ENCODE measurements around the gene UVSSA. TPM values are rescaled to one million over a fixed set of nuclear protein-coding genes. Genes with fewer than 3 reads are reported as not detected.

Gene UVSSA
- total RNA-seq, 1 experiment from 2014 or later: 5.8 TPM

DNA sequence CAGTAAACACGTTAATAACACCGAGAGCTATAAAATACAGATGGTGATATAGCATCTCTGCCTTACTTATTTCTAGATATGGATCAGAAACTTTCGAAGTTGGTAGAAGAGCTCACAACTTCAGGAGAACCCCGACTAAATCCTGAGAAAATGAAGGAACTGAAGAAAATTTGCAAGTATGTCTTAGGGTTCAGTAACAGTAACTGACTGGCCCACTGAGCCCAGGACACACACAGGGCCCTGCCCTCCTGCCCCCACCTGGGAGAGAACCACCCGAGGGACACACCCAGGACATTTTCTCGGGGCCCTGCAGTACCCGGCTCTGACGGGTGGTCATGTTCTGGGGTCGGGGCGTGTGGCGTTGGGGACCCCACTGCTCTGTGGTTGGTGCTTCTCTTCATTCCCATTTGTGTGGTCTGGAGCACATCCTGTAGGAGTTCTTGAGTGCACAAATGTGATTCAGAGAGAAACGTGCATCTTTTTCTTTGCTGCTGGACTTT is 1.1 kb downstream of the UVSSA start:
- Histone ChIP-seq H3K4me3 (peak overlapping the region; percentile 84), H3K36me3 (0 out of 2 replicates have a peak, but pooled peaks cover 3% of the 10 kb centered on the region), H3K9me3 (replicated peaks) (no peaks in the 10 kb centered on the region)

DNA sequence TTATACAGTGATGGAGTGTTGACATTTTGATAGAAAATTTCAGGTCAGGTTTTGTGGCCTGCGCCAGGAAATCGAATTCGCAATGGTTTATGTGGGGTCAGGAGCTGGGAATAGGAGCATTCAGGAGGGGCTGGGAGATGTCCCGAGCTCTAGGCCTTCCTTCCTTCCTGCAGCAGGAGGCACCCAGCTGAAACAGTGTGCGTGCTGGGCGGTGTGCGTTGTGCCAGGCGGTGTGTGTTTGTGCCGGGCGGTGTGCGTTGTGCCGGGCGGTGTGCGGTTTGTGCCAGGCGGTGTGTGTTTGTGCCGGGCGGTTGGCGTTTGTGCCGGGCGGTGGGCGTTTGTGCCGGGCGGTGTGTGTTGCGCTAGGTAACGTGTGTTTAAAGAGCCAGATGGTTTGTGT is 1.7 kb downstream of the UVSSA start:
- H3K36me3 ChIP-seq: 0 out of 2 replicates have a peak, but pooled peaks cover 3% of the 10 kb centered on the region
- H3K27ac ChIP-seq: no peak overlapping the region
- no peaks in the 10 kb centered on the region for H3K4me1 ChIP-seq
- no peaks in the 10 kb centered on the region for H3K9me3 ChIP-seq (replicated peaks)
- no peak overlapping the region for H3K4me3 ChIP-seq
- DNase-seq: no peak
- H3K27me3 ChIP-seq: no peaks in the 10 kb centered on the region

More for the DNA sequence above, 1.1 kb downstream of the UVSSA start:
- Histone ChIP-seq H3K27me3 (no peaks in the 10 kb centered on the region), H3K4me1 (no peaks in the 10 kb centered on the region), H3K27ac (peak overlapping the region; percentile 58; the same call in 1 of the 2 replicates)
- DNase-seq: no peak

DNA sequence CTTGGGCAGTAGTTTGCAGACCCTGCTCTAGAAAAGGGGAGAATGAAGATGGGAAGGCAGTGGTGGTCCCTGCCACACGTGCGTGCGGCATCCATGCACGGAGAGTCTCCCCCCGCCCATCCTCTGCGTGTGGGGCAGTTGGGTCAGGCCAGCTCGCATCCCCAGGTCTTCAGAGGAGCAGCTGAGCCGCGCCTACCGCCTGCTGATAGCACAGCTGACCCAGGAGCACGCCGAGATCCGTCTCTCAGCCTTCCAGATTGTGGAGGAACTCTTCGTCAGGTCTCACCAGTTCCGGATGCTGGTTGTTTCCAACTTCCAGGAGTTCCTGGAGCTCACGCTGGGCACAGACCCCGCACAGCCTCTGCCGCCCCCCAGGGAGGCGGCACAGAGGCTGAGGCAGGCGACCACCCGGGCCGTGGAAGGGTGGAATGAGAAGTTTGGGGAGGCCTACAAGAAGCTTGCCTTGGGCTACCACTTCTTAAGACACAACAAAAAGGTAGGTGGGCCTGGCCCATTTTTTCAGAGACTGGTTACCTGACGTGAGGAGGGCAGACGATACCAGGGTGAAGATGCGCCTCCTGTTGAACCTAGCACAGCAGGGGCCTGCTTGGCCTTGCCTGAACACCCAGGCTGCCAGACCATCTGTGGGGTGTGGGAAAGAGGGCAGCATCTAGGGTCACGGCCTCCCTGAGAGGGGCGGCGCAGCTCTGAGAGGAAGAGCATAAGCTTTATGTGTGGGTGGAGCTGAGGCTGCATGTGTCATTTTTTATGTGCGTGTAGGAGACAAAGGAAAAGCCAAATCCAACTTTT is 2.6 kb downstream of the UVSSA start:
- Histone ChIP-seq H3K9me3 (replicated peaks) (no peaks in the 10 kb centered on the region), H3K27me3 (no peaks in the 10 kb centered on the region), H3K4me1 (no peaks in the 10 kb centered on the region), H3K27ac (no peak overlapping the region), H3K36me3 (0 out of 2 replicates have a peak, but pooled peaks cover 3% of the 10 kb centered on the region), H3K4me3 (no peak overlapping the region)
- DNase-seq: no peak

DNA sequence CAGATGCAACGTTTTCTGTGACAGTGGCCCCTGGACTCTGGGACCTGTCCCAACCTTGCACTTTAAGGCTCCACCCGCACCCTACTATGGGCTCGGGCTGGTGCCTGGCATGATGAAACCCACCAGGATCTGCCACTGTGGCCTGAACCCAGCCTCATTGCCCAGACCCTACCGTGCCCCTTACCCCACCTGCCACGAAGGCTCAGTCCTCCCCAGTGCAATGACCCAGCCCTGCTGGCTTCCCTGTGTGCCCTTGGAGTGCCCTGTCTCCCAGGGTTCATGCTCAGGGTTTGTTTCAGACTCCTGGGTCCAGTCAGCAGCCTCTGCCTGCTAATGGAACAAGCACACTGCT is 3.1 kb downstream of the UVSSA start:
- no peak for DNase-seq
- H3K27ac ChIP-seq: no peak overlapping the region
- no peaks in the 10 kb centered on the region for H3K4me1 ChIP-seq
- no peaks in the 10 kb centered on the region for H3K9me3 ChIP-seq (replicated peaks)
- no peaks in the 10 kb centered on the region for H3K27me3 ChIP-seq
- H3K4me3 ChIP-seq: no peak overlapping the region
- H3K36me3 ChIP-seq: 0 out of 2 replicates have a peak, but pooled peaks cover 3% of the 10 kb centered on the region

DNA sequence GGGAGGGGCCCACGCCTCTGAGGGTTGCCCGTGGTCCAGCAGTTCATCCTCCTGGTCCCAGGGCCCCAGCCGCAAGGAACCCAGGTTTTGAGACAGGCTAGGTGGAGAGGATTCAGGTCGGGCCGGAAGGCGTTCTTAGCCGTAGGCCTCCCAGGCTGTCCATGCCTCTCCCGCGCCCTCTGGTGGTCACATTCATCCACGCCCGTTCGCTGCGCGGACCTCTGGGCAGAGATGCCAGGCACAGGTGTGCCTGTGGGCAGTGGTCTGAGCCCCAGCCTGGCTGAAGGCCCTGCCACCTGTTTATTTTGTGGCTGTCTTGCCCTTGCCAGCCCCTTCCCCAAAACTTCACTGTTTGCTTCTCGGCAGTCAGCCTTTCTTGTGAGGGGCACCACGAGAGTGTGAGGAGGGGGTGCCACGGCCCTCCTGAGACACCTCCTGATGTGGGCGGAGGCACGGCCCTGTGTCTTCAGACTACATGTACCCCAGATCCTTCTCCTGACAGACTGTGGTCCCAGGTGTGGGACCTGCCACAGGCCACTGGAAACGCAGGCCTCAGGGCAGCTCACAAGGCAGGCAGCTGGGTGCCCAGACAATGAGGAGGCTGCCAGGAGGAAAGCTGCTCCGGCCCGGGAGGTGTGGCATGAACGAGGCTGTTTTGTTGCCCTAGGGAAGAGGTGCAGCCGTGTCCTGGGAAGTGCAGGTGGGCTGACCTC is 5.0 kb downstream of the UVSSA start:
- no peak overlapping the region for H3K4me3 ChIP-seq
- H3K27me3 ChIP-seq: no peaks in the 10 kb centered on the region
- peaks cover 9% of the 10 kb centered on the region; the same call in 1 of the 2 replicates for H3K36me3 ChIP-seq
- no peaks in the 10 kb centered on the region for H3K9me3 ChIP-seq (replicated peaks)
- no peaks in the 10 kb centered on the region for H3K4me1 ChIP-seq
- no peak overlapping the region for H3K27ac ChIP-seq
- DNase-seq: peak; percentile 74 to 86

DNA sequence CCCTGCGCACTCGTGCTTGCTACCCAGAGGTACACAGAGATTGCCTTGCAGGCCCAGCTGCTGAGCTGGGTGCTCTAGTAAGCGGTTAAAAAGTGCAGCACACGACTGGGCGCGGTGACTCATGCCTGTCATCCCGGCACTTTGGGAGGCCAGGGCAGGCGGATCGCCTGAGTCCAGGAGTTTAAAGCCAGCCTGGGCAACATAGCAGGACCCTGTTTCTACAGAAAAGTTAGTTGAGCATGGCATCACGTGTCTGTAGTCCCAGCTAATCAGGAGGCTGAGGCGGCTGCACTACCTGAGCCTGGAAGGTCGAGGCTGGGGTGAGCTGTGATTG is 5.5 kb downstream of the UVSSA start:
- Histone ChIP-seq H3K27ac (no peak overlapping the region), H3K9me3 (replicated peaks) (no peaks in the 10 kb centered on the region), H3K4me3 (no peak overlapping the region), H3K27me3 (no peaks in the 10 kb centered on the region), H3K4me1 (no peaks in the 10 kb centered on the region), H3K36me3 (peaks cover 9% of the 10 kb centered on the region; the same call in 1 of the 2 replicates)
- DNase-seq: no peak

DNA sequence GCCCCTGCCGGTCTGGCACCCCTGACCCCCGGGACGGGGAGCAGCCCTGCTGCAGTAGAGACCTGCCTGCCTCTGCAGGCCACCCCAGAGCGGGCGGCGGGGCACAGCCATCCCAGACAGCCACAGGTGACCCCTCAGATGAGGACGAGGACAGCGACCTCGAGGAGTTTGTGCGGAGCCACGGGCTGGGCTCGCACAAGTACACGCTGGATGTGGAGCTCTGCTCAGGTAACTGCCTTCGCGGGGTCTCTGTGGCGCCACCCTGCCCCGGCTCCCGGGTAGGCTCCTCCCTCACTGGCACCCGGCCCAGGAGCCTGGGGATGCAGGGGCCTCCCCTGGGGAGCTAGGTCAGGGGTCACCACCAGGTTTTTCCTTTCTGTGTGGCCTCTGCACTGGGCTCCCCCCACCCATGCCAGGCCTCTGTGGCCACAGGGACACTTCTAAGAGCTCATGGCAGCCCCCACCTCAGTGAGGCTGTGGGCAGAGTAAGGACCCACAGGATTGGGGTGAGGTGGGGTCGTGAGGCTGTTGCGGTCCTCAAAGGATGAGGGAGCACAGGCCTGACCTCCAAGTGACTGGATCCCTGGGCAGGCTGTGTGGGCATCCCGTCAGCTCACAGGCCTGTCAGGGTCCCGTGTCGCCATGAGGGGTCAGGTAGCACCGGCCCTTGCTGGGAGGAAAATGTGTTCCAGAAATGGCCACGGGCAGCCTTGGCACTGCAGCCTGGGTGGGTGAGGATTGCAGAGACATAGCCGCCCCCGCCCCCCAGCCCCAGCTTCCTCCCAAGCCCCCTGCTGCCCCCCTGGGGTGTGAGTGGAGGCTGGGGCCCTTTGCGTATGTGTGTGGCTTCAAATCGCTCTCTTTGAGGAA is 6.4 kb downstream of the UVSSA start:
- Histone ChIP-seq H3K27me3 (no peaks in the 10 kb centered on the region), H3K4me1 (no peaks in the 10 kb centered on the region), H3K27ac (no peak overlapping the region), H3K9me3 (replicated peaks) (no peaks in the 10 kb centered on the region), H3K4me3 (no peak overlapping the region), H3K36me3 (peaks cover 9% of the 10 kb centered on the region; the same call in 1 of the 2 replicates)
- no peak for DNase-seq

DNA sequence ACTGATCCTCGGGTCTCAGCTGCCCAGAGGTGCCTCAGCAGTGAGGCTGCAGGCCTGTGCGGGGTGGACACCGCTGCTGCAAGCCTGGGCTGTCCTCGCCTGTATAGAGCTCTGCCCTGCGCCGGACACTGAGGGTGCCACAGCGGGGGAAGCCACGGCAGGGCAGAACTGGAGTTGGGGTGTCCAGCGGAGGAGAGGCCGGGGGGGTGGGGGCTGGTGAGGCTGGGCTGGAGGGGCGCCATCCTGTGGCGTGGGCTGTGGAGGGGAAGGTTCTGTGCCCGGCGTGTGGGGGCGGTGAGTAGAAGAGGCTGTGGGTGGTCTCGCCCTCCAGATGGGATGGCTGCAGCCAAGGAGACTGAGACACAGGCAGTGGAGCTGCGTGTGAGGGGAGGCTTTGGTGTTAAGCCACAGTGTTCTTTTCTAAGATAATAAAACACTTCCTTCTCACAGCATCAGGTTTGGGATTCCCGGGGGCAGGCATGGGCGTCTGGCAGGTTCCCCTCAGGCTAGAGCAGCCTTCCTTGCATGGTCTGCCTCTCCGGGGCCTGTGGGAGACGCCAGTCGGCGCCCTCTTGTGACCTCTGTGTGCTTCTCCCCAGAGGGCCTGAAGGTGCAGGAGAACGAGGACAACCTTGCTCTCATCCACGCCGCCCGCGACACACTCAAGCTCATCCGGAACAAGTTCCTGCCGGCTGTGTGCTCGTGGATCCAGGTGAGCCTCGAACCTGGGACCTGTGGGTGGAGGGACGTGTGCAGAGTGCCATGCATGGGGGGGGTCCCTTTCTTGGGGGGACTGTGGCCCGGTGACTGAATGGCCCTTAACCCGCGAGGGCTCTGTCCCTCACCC is 7.4 kb downstream of the UVSSA start:
- Histone ChIP-seq H3K27me3 (no peaks in the 10 kb centered on the region), H3K9me3 (replicated peaks) (no peaks in the 10 kb centered on the region), H3K4me1 (no peaks in the 10 kb centered on the region), H3K27ac (no peak overlapping the region), H3K4me3 (no peak overlapping the region), H3K36me3 (peaks cover 9% of the 10 kb centered on the region; the same call in 1 of the 2 replicates)
- no peak for DNase-seq

DNA sequence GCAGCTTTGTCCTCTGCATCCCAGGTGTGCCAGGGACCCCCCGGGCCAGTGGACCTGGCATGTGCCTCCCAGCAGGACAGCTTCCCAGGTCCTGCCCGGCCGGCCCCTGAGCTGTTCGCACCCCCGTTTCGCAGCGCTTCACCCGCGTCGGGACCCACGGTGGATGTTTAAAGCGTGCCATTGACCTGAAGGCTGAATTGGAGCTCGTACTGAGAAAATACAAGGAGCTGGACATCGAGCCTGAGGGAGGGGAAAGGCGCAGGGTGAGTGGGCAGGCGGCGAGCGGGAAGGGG is 7.9 kb downstream of the UVSSA start:
- peaks cover 9% of the 10 kb centered on the region; the same call in 1 of the 2 replicates for H3K36me3 ChIP-seq
- DNase-seq: no peak

DNA sequence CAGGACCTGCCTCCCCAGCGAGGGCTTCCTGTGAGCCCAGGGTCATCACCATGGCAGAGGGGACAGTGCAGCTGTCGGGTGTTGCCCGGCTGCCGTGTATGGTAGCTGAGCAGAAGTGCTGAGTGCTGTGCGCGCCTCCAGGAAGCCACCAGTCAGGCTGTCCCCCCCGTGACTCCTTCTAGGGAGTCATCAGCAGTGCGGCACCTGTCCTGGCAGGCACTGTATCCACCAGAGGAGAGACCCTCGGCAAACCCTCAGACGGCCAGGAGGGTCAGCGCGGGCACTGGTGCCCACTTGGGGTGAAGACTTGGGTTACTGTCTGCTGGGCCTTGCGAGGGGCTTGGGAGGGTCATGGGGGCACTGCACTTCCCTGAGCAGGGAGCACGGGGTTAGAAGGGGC is 8.4 kb downstream of the UVSSA start:
- no peak for DNase-seq
- Histone ChIP-seq H3K36me3 (peaks cover 9% of the 10 kb centered on the region; the same call in 1 of the 2 replicates), H3K4me3 (no peak overlapping the region), H3K4me1 (no peaks in the 10 kb centered on the region), H3K27ac (no peak overlapping the region), H3K27me3 (no peaks in the 10 kb centered on the region), H3K9me3 (replicated peaks) (no peaks in the 10 kb centered on the region)

More for the DNA sequence above, 7.9 kb downstream of the UVSSA start:
- no peak overlapping the region for H3K4me3 ChIP-seq
- H3K27me3 ChIP-seq: no peaks in the 10 kb centered on the region
- no peaks in the 10 kb centered on the region for H3K9me3 ChIP-seq (replicated peaks)
- no peaks in the 10 kb centered on the region for H3K4me1 ChIP-seq
- no peak overlapping the region for H3K27ac ChIP-seq

DNA sequence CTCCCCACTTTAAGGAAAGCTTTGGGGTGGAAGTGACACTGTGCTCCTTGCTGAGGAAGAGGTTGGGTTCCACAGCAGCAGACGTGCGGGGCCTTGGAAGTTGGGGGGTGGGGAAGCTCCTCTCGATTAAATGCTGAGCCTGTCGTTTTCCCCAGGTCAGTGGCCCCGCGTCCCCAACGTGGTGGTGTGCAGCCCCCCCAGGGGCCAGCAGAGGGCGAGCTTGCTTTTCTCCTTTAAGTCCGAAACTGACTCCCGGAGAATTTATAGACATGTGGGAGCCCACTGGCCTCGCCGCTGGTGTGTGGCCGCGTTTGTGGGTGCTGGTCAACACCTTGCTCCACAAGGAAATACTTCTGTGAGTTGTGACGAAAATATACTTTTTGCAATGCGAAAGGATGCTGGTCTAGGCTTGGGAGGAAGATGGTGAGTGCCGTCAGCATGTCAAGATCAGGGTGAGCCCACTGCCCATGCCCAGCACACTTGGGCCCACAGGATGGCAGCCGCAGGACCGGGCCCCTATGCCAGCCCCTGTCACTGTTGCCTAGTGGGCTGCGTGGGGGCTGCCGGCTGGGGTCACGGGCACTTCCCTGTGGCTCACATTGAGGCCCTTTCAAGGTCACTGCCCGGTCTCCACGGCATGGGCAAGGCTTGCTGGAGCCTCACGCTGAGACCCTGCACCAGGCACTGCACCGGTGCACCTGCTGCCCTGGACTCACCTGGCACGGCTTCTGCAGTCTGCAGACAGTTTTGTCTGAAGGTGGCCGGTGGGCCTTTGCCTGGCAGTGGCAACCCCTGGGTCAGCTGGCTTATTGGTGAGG is 9.4 kb downstream of the UVSSA start:
- peak; percentile 76 to 83 for DNase-seq
- H3K4me3 ChIP-seq: no peak overlapping the region
- H3K27me3 ChIP-seq: no peaks in the 10 kb centered on the region
- no peaks in the 10 kb centered on the region for H3K9me3 ChIP-seq (replicated peaks)
- H3K4me1 ChIP-seq: no peaks in the 10 kb centered on the region
- H3K27ac ChIP-seq: no peak overlapping the region
- H3K36me3 ChIP-seq: peaks cover 9% of the 10 kb centered on the region; the same call in 1 of the 2 replicates

DNA sequence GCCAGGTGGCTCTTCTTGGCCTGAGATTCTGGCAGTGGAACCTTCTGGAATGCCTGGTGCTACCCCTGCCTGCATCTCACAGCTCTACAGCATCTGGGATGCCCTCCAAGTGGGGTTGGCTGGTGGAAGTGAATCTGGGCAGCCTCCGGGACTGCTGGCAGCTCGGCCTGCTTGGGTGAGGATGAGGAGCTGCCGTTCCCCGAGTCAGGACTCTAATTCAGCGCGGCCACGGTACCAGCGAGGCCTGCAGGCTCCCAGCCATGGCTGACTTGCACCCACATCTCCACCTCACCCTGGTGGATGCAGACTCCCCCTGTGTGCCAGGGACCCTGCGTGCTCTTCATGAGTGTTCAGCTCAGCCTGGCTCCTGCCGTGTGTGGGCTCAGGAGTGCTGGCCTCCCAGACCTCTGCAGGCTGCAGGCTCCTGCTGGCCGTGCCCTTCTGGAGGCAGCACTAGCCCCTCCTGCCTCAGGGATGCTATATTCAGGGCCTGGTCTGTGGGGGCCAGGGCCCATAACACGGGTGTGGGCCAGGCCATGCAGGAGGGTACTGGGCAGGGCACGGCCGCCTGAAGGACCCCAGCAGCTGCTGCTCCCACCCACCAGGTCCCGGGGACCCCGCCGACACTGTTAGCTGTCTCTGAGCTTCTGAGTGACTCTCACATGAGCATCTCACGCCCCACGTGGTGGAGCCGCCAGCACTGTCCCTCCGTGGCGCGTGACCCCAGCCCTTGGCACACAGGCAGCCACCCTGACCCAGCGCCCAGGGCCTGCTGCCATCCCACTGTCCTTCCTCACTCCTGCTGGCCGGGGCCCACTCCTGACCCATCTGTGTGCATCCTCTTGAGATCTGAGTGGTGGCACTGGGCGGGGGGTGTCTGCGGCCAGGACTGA is 10.6 kb downstream of the UVSSA start:
- no peaks in the 10 kb centered on the region for H3K4me1 ChIP-seq
- no peak for DNase-seq
- no peak overlapping the region for H3K4me3 ChIP-seq
- H3K27ac ChIP-seq: no peak overlapping the region
- no peaks in the 10 kb centered on the region for H3K27me3 ChIP-seq
- no peaks in the 10 kb centered on the region for H3K9me3 ChIP-seq (replicated peaks)
- H3K36me3 ChIP-seq: peaks cover 7% of the 10 kb centered on the region; the same call in 1 of the 2 replicates
